MCF 10A (cell line): Measurements from ENCODE around the gene UBTF. TPM values are rescaled to one million over a fixed set of nuclear protein-coding genes. Genes with fewer than 3 reads are reported as not detected.

Experiments
- Bru-seq: library from RNA; stranded (reverse); fragments of 400-500 nt; gene quantifications from one replicate; lab custom pipeline; 2021; lab: Mats Ljungman, UMichigan
- BruChase-seq, 2 experiments: library from RNA; stranded (reverse); fragments of 400-500 nt; gene quantifications; one replicate each; lab custom pipeline; 2021; lab: Mats Ljungman, UMichigan
- BruUV-seq: library from RNA; stranded (reverse); fragments of 400-500 nt; replicated peaks from 2 replicates; lab custom pipeline; 2021; lab: Mats Ljungman, UMichigan
- CTCF ChIA-PET: fragments of 300-600 bp; sonication (Branson Sonifier 250); formaldehyde crosslinking; extraction: SDS; loops from one replicate; lab custom pipeline; 2021; ENCODE audit warnings: antibody characterized with exemption, inconsistent platforms; lab: Yijun Ruan, JAX
- POLR2A ChIA-PET: fragments of 300-600, 350-650 bp; sonication (Branson Sonifier 250); formaldehyde crosslinking; extraction: SDS; loops from one replicate; lab custom pipeline; 2020; ENCODE audit warnings: antibody characterized with exemption, inconsistent platforms; lab: Yijun Ruan, JAX
- DNase-seq: peaks from one replicate; pipeline ENCODE4 v3.0.0-alpha.2; 2018; ENCODE audit not compliant: unreplicated experiment
- H3K27ac Mint-ChIP-seq: one replicate; pipeline ENCODE4 v1.8.0; 2022; ENCODE audit warnings: mild to moderate bottlenecking, low read depth, mixed read lengths; ENCODE audit not compliant: unreplicated experiment
- H3K27me3 Mint-ChIP-seq: one replicate; pipeline ENCODE4 v1.8.0; 2022; ENCODE audit warnings: mixed read lengths; ENCODE audit not compliant: insufficient read depth, unreplicated experiment
- H3K36me3 Mint-ChIP-seq: one replicate; pipeline ENCODE4 v1.8.0; 2022; ENCODE audit warnings: mild to moderate bottlenecking, moderate library complexity, mixed read lengths; ENCODE audit not compliant: insufficient read depth, unreplicated experiment
- H3K4me1 Mint-ChIP-seq: one replicate; pipeline ENCODE4 v1.8.0; 2022; ENCODE audit warnings: mixed read lengths; ENCODE audit not compliant: insufficient read depth, unreplicated experiment
- H3K4me3 Mint-ChIP-seq: one replicate; pipeline ENCODE4 v1.8.0; 2022; ENCODE audit warnings: mild to moderate bottlenecking, moderate library complexity, mixed read lengths; ENCODE audit not compliant: unreplicated experiment
- H3K9me3 Mint-ChIP-seq: one replicate; pipeline ENCODE4 v1.8.0; 2022; ENCODE audit warnings: mixed read lengths; ENCODE audit not compliant: unreplicated experiment
- CTCF ChIP-seq: fragments of 200-600 bp; IDR thresholded peaks from one replicate; pipeline ENCODE4 v1.8.0; 2022; ENCODE audit warnings: antibody characterized with exemption, mild to moderate bottlenecking; ENCODE audit not compliant: unreplicated experiment
- intact Hi-C: fragments of 100-400 bp; cut with micrococcal nuclease; formaldehyde crosslinking; loops from 2 replicates; pipeline ENCODE4 v1.14.1; 2022
- long read RNA-seq: library from polyadenylated mRNA; stranded (forward); transcript quantifications from one replicate; pipeline ENCODE4 v2.0.0, GENCODE V29; 2022
- total RNA-seq: library from RNA; stranded (reverse); gene quantifications from 2 replicates; pipeline ENCODE4 v1.2.3, GENCODE V29; 2022

Gene UBTF
- 71.4 and 79.7 TPM in 2 replicates for total RNA-seq
- Bru-seq, nascent RNA, result percentile 70 among the genes with signal in this experiment
- BruChase-seq, experiment 1, labeled RNA remaining after a 6-hour chase, result percentile 92 among the genes with signal in this experiment
- BruChase-seq, experiment 2, labeled RNA remaining after a 2-hour chase, result percentile 85 among the genes with signal in this experiment
- long read RNA-seq, full-length matches to known transcripts, result 48 of 108 reads
- long read RNA-seq, partial matches to known transcripts, result 8 of 108 reads
- long read RNA-seq, other reads (novel, unspliced or antisense), result 52 of 108 reads

- TF ChIP-seq CTCF, result no peak
- Mint-ChIP-seq H3K27me3 (no peaks in the 10 kb centered on the region), H3K9me3 (no peaks in the 10 kb centered on the region), H3K36me3 (peaks cover 37% of the 10 kb centered on the region), H3K27ac (peak within 1 kb of the TSS; percentile 86), H3K4me3 (peak within 1 kb of the TSS; percentile 98), H3K4me1 (peaks cover 30% of the 10 kb centered on the region)
- ChIA-PET CTCF (interaction anchor here (0.6 to 1.7 kb wide), 6 partner anchors 10 to 213 kb away, joined by 3 to 4 read pairs (median 3); partner anchors contain the start of gene SLC25A39), POLR2A (interaction anchor here (0.6 to 7.4 kb wide), 16 partner anchors 16 to 830 kb away, joined by 3 to 65 read pairs (median 4); partner anchors contain the start of genes ATXN7L3, GRN, RUNDC3A and SLC25A39)
- BruUV-seq, result no TSS peak
- peak; percentile 40 for DNase-seq
- intact Hi-C loops, result loop anchor here (2.0 kb wide), 1 partner anchor 105 kb away; the partner anchor contains the start of gene SLC25A39
These were observed at the start of gene UBTF for GRCh38 chr17:44219616-44220212. TSS of gene UBTF (minus strand) at chr17:44219675. CDS start at chr17:44218229, 1,446 bp downstream.

- H3K36me3 Mint-ChIP-seq, result no peaks in the 10 kb centered on the region
- ChIA-PET CTCF (interaction anchor here (0.6 kb wide), 1 partner anchor 243 kb away, joined by 3 read pairs; no protein-coding TSS in a partner anchor), POLR2A (interaction anchor here (0.6 kb wide), 1 partner anchor 436 kb away, joined by 3 read pairs; no protein-coding TSS in a partner anchor)
- H3K4me3 Mint-ChIP-seq, result no peak overlapping the region
- TF ChIP-seq CTCF, result no peak
- no peaks in the 10 kb centered on the region for H3K9me3 Mint-ChIP-seq
- no peak overlapping the region for H3K27ac Mint-ChIP-seq
- peaks cover 9% of the 10 kb centered on the region for H3K4me1 Mint-ChIP-seq
- intact Hi-C loops, result no loop called here
- no TSS peak for BruUV-seq
- H3K27me3 Mint-ChIP-seq, result peaks cover under 1% of the 10 kb centered on the region
- no peak for DNase-seq
These were observed 49.4 kb upstream of the UBTF start for GRCh38 chr17:44268709-44269534.

GRCh38 chr17:44267818-44268490, 48.5 kb upstream of the UBTF start, which contains the start of gene SLC4A1:
TSS of gene SLC4A1 (minus strand) at chr17:44268135. CDS start at chr17:44262866, 5,269 bp downstream.
- intact Hi-C loops, result no loop called here
- no peak for DNase-seq
- Mint-ChIP-seq H3K27ac (no peak within 1 kb of the TSS), H3K9me3 (no peaks in the 10 kb centered on the region), H3K4me3 (no peak within 1 kb of the TSS), H3K4me1 (peaks cover 9% of the 10 kb centered on the region), H3K36me3 (peaks cover 3% of the 10 kb centered on the region), H3K27me3 (peaks cover 10% of the 10 kb centered on the region)
- CTCF ChIA-PET, result no interaction called here
- POLR2A ChIA-PET, result no interaction called here
- no peak for TF ChIP-seq CTCF
- BruUV-seq, result no TSS peak
